Panc1 (cell line): ENCODE results near the gene PRKG1. TPM values are rescaled to one million over a fixed set of nuclear protein-coding genes. Genes with fewer than 3 reads are reported as not detected.

Source experiments
- ATAC-seq: fragments of 200-7000 bp; cut with Tn5 transposase; 2 replicates; pipeline ENCODE4 v1.9.1; 2020; ENCODE audit warnings: mild to moderate bottlenecking, moderate library complexity
- BruUV-seq: library from RNA; stranded (reverse); fragments of 400-500 nt; replicated peaks from 2 replicates; lab custom pipeline; 2021; lab: Mats Ljungman, UMichigan
- CTCF ChIA-PET: fragments of 300-600 bp; sonication (Branson Sonifier 250); formaldehyde crosslinking; loops from one replicate; lab custom pipeline; 2022; ENCODE audit warnings: antibody characterized with exemption; lab: Charles Lee
- POLR2A ChIA-PET: fragments of 300-600 bp; sonication (Branson Sonifier 250); formaldehyde crosslinking; loops from one replicate; lab custom pipeline; 2022; ENCODE audit warnings: antibody characterized with exemption; lab: Charles Lee
- DNase-seq: peaks from one replicate; pipeline ENCODE4 v3.0.0-alpha.2; 2010; ENCODE audit warnings: low read depth, low spot score
- H3K27ac ChIP-seq: 2 replicates; pipeline ENCODE4 v1.5.1; 2011; ENCODE audit warnings: mild to moderate bottlenecking, low read length, inconsistent platforms
- H3K27me3 ChIP-seq: fragments of 200-500 bp; sonication (Bioruptor generic); 2 replicates; pipeline ENCODE4 v1.6.0; 2014; ENCODE audit warnings: low read length, inconsistent platforms; ENCODE audit not compliant: control insufficient read depth, insufficient read depth
- H3K36me3 ChIP-seq: fragments of 200-500 bp; sonication (Bioruptor generic); 2 replicates; pipeline ENCODE4 v1.5.1; 2014; ENCODE audit warnings: inconsistent platforms, mild to moderate bottlenecking, low read length, moderate library complexity; ENCODE audit not compliant: control insufficient read depth, insufficient read depth
- H3K4me1 ChIP-seq: 2 replicates; pipeline ENCODE4 v1.5.1; 2011; ENCODE audit warnings: inconsistent platforms, mild to moderate bottlenecking, low read length, moderate library complexity; ENCODE audit not compliant: control insufficient read depth, insufficient read depth
- H3K4me3 ChIP-seq, 2 experiments: 2 replicates each; pipeline ENCODE4 v1.5.1; 2011 to 2012; ENCODE audit warnings: low read depth in 2 of 2, low read length in 2 of 2, mild to moderate bottlenecking in 2 of 2, inconsistent platforms in 1 of 2, moderate library complexity in 1 of 2
- H3K9me3 ChIP-seq: fragments of 200-500 bp; sonication (Bioruptor generic); 2 replicates; pipeline ENCODE4 v1.5.1; 2014; ENCODE audit warnings: low read depth, mild to moderate bottlenecking, inconsistent platforms, low read length, moderate library complexity; ENCODE audit not compliant: control insufficient read depth, insufficient read depth
- POLR2AphosphoS5 ChIP-seq: IDR thresholded peaks from 2 replicates; pipeline ENCODE4 v1.6.1; 2012; ENCODE audit warnings: mild to moderate bottlenecking, low read depth, low read length, moderate library complexity
- REST ChIP-seq, 2 experiments: IDR thresholded peaks; 2 replicates each; pipeline ENCODE4 v1.6.1; 2011 to 2012; ENCODE audit warnings: low read depth in 2 of 2, control low read depth in 1 of 2, low read length in 1 of 2, mild to moderate bottlenecking in 1 of 2, moderate library complexity in 1 of 2; ENCODE audit not compliant: insufficient read depth in 1 of 2
- SIN3A ChIP-seq: IDR thresholded peaks from 2 replicates; pipeline ENCODE4 v1.6.1; 2012; ENCODE audit warnings: low read depth, mild to moderate bottlenecking, low read length, moderate library complexity, borderline replicate concordance; ENCODE audit not compliant: insufficient read depth
- TCF7L2 ChIP-seq: IDR thresholded peaks from 2 replicates; pipeline ENCODE4 v1.6.1; 2011; ENCODE audit warnings: mild to moderate bottlenecking, low read depth, low read length, inconsistent platforms
- in situ Hi-C: cut with HindIII; loops from 2 replicates; pipeline ENCODE4 v1.10.0; 2016; ENCODE audit warnings: low sequenced_read_pairs, low pct_unique_long_range_greater_than_20kb
- intact Hi-C: fragments of 100-400 bp; cut with micrococcal nuclease; formaldehyde crosslinking; loops from one replicate; pipeline ENCODE4 v1.10.0; 2022; ENCODE audit not compliant: unreplicated experiment
- total RNA-seq: library from RNA; stranded (reverse); gene quantifications from one replicate; pipeline ENCODE4 v1.2.1, GENCODE V29; 2021; ENCODE audit not compliant: unreplicated experiment
- TF ChIP-seq, protein P1 (sequence below): fragments of 450-650 bp; IDR thresholded peaks from 2 replicates; pipeline ENCODE4 v1.5.1; 2017; ENCODE audit warnings: mild to moderate bottlenecking

The PRKG1 gene
- total RNA-seq, 1 experiment from 2014 or later: 0.92 TPM

GRCh38 chr10:51759896-51760534 is 685.7 kb downstream of the PRKG1 start:
- no peaks in the 10 kb centered on the region for H3K4me1 ChIP-seq
- H3K9me3 ChIP-seq: no peaks in the 10 kb centered on the region
- POLR2A ChIA-PET: interaction anchor here (0.6 kb wide), 1 partner anchor 849 kb away, joined by 3 read pairs; no protein-coding TSS in a partner anchor
- DNase-seq (no peak), ATAC-seq (no peak)
- TF ChIP-seq, protein P1, sequence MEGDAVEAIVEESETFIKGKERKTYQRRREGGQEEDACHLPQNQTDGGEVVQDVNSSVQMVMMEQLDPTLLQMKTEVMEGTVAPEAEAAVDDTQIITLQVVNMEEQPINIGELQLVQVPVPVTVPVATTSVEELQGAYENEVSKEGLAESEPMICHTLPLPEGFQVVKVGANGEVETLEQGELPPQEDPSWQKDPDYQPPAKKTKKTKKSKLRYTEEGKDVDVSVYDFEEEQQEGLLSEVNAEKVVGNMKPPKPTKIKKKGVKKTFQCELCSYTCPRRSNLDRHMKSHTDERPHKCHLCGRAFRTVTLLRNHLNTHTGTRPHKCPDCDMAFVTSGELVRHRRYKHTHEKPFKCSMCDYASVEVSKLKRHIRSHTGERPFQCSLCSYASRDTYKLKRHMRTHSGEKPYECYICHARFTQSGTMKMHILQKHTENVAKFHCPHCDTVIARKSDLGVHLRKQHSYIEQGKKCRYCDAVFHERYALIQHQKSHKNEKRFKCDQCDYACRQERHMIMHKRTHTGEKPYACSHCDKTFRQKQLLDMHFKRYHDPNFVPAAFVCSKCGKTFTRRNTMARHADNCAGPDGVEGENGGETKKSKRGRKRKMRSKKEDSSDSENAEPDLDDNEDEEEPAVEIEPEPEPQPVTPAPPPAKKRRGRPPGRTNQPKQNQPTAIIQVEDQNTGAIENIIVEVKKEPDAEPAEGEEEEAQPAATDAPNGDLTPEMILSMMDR: no peak
- TF ChIP-seq SIN3A: no peak
- TF ChIP-seq POLR2AphosphoS5: no peak
- no peak for TF ChIP-seq REST (IDR thresholded peaks at IDR 0.05; ENCODE audit: insufficient read depth in 1 of 2, low read depth in 2 of 2, low read length in 1 of 2)
- no peak overlapping the region for H3K4me3 ChIP-seq
- BruUV-seq: no TSS peak
- intact Hi-C loops (no loop called here), in situ Hi-C loops (no loop called here)
- CTCF ChIA-PET: no interaction called here
- no peaks in the 10 kb centered on the region for H3K27me3 ChIP-seq
- no peak overlapping the region for H3K27ac ChIP-seq
- H3K36me3 ChIP-seq: no peaks in the 10 kb centered on the region

GRCh38 chr10:51760864-51761640 is 686.8 kb downstream of the PRKG1 start:
- in situ Hi-C loops (no loop called here), intact Hi-C loops (no loop called here)
- no peak overlapping the region for H3K4me3 ChIP-seq
- TF ChIP-seq, protein P1: no peak
- TF ChIP-seq TCF7L2: no peak
- no peak for TF ChIP-seq REST (IDR thresholded peaks at IDR 0.05; ENCODE audit: insufficient read depth in 1 of 2, low read depth in 2 of 2, low read length in 1 of 2)
- TF ChIP-seq SIN3A: no peak
- no peak for TF ChIP-seq POLR2AphosphoS5
- H3K9me3 ChIP-seq: no peaks in the 10 kb centered on the region
- ATAC-seq: no peak
- no peaks in the 10 kb centered on the region for H3K36me3 ChIP-seq
- no peaks in the 10 kb centered on the region for H3K27me3 ChIP-seq
- no peak for DNase-seq
- BruUV-seq: no TSS peak
- POLR2A ChIA-PET: no interaction called here
- CTCF ChIA-PET: no interaction called here
- no peak overlapping the region for H3K27ac ChIP-seq
- H3K4me1 ChIP-seq: no peaks in the 10 kb centered on the region
